Cerebellar nuclear complex (tissue), 1 donor: ENCODE results near the gene SLX1A.
"Not testable (repeated sequence)": the region's sequence is repeated elsewhere in the genome, so short reads cannot be mapped to it uniquely, and the experiment has no call there.

Experiments used
- DNase-seq, 2 experiments: peaks; one replicate each; lab custom pipeline; 2025; lab: John Stamatoyannopoulos, UW

Gene SLX1A

DNA sequence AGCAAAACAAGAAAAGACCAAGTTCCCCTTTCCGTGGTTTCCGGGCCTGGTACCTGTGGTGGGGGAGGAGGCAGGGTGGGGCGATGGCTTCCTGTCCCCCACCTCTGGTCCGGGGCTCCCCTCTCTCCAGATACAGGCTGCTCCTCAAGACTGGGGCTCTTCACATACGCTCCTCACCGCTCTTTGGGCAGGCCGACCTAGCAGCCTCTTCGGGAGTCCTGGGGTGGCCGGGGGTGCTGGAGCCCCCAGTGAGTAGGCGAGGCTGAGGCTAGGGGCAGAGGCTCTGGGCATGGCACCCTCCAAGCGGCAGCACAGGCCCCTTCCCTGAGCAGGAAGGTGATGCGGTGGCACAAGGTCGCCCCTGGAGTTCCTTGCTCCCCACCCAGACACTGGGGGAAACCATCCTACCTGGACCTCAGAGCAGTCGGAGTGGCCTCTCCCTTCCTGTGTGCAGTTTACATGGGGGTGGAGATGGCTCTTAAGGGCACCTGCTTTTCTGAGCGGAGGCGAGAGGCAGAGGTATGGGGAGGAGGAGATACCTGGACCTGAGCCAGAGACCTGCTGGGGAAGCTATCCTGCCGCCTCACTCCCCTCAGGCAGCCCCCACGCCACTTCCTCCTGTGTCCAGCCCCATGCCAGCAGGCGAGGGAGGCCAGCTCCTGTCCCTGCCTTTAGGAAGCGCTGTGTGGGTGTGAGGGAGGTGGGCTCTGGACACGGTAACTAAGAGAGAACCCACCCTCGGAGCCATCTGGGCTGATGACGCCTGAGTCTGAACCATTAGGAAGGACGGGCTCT lies 9.4 kb upstream of the SLX1A start:
- DNase-seq = no peak

DNA sequence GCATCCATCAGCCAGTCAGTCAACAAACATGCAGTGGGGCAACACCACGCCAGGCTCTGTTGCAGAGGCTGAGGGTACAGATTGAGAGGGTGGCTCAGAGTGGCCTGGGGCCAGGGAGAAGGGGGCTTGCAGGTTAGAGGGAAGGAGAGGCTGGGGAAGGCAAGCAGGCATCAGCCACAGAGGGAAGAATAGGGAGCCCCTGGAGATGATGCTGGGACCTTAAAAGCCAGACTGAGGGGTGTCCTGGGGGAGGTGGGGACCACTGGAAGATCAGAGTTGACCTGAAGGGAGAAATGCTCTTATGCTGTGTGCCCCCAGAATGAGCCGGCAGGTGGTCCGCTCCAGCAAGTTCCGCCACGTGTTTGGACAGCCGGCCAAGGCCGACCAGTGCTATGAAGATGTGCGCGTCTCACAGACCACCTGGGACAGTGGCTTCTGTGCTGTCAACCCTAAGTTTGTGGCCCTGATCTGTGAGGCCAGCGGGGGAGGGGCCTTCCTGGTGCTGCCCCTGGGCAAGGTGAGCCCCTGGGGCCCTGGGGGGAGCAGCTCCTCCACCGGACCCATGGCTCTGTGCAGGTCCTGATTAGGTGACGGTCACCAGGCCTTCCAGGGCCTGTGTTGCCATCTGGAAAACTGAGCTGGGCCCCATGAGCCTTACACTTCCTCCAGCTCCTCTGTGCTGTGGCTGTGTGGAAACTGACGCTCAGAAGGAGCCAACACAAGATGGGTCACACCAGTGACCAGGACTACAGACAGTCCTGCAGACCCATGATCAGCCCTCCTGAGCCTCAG lies 8.6 kb upstream of the SLX1A start:
- DNase-seq = no peak

DNA sequence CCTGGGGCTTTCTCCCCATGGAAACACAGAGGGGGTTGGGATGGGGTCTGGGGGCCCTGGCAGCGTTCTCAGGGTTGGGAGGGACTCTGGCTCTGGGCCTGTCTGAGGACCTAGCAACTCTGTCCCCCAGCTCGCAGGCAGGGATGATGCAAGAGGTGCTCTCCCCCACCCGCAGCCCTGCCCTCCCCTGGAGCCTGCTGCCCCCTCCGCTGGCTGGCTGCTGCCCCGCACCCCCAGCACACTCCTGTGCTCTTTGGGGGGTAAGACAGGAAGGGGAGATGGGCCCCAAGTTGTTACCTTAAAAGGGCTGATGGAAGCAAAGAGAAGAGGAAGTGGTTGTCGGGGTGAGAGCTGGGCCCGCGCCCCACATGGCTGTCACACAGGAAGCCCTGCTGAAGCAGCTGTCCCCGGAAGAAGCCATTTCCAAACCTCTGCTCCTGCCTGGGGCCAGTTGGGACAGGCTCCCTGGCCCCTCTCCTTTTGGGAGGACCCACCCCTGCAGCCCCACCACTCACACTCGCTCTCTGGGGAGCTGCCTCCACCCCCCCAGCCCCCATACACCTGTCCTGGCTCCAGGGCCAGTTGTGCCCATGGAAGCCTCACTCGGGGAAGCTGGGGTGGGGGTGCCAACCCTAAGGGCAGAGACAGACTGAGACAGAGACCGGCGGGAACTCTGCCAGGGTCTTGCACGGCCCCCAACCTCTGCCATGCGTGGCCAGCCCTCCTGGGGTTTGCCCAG lies 7.8 kb upstream of the SLX1A start:
- no peak for DNase-seq

DNA sequence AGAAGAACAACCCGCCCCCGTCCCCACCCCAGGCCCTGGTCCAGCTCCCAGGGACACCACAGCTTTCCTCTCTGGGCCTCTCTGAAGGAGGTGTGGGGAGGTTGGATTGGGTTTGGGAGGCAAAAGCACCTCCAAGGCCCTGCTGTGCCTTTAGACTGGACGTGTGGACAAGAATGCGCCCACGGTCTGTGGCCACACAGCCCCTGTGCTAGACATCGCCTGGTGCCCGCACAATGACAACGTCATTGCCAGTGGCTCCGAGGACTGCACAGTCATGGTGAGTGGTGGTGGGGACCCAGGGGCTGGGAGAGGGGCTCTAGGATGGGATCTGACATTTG lies 7.3 kb upstream of the SLX1A start:
- no peak for DNase-seq

DNA sequence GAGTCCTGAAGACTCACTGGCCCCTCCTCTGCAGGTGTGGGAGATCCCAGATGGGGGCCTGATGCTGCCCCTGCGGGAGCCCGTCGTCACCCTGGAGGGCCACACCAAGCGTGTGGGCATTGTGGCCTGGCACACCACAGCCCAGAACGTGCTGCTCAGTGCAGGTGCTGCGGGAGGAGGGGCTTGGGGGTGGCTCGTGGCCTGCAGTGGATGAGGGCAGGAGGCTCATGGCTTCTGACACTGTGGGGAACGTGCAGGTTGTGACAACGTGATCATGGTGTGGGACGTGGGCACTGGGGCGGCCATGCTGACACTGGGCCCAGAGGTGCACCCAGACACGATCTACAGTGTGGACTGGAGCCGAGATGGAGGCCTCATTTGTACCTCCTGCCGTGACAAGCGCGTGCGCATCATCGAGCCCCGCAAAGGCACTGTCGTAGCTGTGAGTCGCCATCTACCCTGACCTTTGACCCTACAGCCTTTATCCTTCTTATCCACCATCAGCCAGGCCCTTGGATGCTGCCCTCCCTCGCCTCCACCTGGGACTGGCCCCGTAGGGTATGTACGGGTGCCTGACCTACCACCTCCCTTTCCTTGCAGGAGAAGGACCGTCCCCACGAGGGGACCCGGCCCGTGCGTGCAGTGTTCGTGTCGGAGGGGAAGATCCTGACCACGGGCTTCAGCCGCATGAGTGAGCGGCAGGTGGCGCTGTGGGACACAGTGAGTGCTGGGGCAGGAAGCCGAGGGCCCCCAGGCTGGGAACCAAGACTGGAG lies 6.7 kb upstream of the SLX1A start:
- DNase-seq = no peak

DNA sequence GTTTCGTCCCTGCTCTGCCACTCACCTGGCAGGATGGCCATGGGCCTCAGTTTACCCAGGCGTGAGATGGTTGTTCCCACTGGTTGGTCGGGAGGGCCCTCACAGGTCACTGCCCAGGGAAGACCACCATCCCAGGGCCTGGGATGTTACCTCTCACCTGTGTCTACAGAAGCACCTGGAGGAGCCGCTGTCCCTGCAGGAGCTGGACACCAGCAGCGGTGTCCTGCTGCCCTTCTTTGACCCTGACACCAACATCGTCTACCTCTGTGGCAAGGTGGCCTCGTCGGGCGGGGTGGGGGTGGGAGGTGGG lies 6.2 kb upstream of the SLX1A start:
- DNase-seq = no peak

DNA sequence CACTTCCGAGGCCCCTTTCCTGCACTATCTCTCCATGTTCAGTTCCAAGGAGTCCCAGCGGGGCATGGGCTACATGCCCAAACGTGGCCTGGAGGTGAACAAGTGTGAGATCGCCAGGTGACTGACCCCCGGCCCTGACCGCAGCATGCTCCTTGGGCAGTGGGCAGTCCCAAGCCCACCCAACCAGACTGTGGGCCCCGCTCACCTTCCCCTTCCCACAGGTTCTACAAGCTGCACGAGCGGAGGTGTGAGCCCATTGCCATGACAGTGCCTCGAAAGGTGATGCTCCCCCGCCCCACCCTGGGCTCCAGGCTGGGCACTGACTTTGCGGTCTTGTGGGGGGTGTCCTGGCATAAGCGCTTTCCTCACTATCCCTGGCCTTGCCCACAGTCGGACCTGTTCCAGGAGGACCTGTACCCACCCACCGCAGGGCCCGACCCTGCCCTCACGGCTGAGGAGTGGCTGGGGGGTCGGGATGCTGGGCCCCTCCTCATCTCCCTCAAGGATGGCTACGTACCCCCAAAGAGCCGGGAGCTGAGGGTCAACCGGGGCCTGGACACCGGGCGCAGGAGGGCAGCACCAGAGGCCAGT lies 5.6 kb upstream of the SLX1A start:
- DNase-seq = no peak

DNA sequence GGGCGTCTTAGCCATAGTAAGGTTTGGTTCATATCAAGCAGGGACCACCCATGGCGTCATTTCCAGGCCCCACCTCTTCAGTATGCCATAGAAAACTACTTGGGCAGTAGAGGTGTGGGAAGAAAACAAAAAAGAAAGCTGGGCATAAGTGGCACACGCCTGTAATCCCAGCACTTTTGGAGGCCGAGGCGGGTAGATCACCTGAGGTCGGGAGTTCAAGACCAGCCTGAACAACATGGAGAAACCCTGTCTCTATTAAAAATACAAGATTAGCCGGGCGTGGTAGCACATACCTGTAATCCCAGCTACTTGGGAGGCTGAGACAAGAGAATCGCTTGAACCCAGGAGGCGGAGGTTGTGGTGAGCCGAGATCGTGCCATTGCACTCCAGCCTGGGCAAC lies 2.5 kb upstream of the SLX1A start:
- not testable (repeated sequence) for DNase-seq

DNA sequence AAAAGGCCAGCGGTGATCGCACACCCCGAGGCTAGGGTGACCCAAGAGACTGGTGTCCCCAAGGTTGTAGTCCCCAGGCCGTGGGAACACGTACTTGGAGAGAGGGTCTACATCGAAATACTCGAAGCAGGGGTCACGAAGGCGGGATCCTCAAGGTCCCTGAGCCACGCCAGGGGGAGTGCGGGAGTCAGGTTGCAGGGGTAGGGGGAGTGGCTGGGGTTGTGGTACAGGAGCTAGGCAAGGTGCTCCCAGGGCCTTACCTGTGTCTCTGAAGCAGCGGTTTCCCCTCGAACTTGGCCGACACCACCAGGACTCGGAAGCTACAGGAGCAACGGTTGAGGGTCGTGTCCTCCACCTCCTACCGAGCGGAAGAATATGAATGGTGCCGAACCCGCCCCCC lies 577 bp upstream of the SLX1A start:
- DNase-seq = not testable (repeated sequence)

DNA sequence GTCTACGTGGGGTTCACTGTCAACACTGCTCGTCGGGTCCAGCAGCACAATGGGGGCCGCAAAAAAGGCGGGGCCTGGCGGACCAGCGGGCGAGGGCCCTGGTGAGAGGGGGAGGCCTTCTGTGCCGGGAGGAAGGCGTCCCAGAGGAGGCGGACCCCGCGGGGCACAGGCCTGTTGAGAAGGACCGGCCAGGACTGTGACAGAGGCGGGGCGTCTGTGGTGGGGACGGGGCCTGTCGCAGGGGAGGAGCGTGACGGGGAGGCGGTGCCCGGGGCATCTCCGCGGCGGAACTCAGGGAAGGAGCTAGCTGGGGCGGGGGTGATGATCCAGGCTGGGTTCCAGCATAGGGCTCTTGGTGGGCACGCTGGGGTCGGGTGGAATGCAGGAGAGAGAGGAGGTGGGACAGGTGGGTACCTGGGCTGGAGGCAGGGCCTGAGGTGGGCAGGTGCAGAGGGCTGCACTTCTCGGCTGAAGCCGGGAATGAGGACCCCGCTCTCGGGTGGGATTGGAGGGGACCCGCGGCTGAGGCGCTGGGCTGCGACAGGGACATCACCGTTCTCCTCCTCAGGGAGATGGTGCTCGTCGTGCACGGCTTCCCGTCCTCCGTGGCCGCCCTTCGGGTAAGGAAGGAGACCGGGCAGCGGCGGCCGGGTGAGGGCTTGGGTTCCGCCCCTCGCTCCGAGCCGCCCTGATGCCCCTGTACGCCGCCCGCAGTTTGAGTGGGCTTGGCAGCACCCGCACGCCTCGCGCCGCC lies 674 bp downstream of the SLX1A start:
- not testable (repeated sequence) for DNase-seq

DNA sequence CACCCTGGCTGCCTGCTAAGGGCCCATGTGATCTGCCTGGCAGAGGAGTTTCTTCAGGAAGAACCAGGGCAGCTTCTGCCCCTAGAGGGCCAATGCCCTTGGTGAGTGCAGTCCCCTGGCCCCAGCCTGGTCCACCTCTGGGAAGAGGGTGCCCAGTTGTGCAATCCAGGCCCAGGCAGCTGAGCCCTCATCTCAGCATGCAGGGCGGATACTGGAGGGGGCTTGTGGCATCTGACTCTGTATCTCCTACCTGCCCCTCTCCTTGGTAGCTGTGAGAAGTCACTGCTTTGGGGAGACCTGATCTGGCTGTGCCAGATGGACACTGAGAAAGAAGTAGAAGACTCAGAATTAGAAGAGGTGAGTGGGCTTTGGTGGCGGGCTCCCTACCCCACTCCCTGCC lies 3.3 kb downstream of the SLX1A start:
- not testable (repeated sequence) for DNase-seq

DNA sequence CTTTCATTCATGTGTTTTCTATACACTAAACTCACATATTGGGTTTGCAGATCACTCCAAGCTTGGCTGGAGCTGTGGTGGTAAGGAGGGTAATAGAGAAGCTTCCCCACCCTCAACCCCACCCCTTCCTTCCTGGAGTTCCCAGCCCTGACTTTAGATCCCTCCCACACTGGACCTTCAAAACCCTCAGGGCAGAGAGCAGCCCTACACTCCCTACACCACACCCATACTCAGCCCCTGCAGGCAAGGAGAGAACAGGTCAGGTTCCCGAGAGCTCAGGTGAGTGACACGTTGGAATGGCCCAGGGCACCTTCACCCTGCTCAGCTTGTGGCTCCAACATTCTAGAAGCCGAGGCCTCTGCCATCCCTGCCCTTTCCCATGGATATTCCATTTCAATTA lies 5.4 kb downstream of the SLX1A start, which contains the start of gene SULT1A3:
SULT1A3 (plus strand) TSS at position 207 of the 400 bp plus-strand sequence. CDS start 1,474 bp downstream, outside the sequence.
- not testable (repeated sequence) for DNase-seq

DNA sequence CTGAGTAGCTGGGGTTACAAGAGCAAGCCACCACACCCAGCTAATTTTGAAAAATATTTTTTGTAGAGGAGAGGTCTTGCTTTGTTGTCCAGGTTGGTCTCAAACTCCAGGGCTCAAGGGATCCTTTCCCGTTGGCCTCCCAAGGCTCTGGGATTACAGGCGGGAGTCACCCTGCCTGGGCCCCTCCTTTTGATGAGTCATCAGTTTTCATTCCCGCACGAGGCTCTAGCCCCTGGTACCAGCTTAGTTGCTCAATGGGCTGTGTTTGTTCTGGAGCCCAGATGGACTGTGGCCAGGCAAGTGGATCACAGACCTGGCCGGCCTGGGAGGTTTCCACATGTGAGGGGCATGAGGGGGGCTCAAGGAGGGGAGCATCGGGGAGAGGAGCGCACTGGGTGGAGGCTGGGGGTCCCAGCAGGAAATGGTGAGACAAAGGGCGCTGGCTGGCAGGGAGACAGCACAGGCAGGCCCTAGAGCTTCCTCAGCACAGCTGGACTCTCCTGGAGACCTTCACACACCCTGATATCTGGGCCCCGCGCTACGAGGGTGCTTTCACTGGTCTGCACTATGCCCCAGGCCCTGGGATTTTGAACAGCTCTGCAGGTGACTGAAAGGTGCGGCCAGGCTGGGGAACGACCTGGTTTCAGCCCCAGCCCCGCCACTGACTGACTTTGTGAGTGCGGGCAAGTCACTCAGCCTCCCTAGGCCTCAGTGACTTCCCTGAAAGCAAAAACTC lies 6.1 kb downstream of the SLX1A start:
- not testable (repeated sequence) for DNase-seq

DNA sequence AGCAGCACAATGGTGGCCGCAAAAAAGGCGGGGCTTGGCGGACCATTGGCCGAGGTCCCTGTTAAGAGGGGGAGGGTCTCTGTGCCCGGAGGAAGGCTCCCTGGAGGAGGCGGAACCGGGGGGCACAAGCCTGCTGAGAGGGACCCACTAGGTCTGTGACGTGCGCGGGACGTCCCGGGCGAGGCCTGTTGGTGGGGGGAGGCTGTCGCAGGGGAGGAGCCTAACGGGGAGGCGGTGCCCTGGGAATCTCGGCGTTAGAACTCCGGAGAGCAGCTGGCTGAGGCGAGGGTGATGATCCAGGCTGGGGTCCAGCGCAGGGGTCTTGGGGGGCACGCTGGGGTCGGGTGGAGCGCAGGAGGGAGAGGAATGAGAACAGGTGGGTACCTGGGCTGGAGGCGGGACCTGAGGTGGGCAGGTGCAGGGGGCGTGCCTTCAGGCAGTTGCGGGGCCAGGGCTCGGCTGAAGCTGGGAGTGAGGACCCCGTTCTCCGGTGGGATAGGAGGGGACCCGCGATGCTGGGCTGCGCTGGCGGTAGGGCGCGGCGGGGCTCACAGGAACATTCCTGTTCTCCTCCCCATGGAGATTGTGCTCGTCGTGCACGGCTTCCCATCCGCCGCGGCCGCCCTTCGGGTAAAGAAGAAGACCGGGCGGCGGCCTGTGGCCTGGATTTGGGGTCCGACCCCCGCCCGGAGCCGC lies 12.0 kb downstream of the SLX1A start:
- DNase-seq = not testable (repeated sequence)

DNA sequence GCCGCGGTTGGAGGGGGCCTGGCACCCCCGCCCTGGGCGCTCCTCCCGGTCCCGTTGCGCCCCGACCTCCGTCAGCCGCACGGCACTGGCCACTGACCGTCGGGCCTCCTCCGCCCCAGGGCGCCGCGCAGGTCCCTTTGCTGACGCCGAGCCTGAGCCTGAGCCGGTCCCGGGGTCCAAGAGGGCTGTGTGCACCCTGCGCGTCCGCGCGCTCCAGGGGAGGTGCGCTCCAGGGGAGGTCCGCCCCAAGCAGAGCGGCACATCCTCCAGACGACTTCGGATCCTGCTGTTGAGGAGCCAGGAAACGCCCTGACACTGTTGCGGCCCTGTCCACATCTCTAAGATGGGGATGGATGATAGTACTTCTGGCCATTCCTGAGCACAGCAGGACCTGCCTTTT lies 12.6 kb downstream of the SLX1A start:
- DNase-seq = not testable (repeated sequence)

DNA sequence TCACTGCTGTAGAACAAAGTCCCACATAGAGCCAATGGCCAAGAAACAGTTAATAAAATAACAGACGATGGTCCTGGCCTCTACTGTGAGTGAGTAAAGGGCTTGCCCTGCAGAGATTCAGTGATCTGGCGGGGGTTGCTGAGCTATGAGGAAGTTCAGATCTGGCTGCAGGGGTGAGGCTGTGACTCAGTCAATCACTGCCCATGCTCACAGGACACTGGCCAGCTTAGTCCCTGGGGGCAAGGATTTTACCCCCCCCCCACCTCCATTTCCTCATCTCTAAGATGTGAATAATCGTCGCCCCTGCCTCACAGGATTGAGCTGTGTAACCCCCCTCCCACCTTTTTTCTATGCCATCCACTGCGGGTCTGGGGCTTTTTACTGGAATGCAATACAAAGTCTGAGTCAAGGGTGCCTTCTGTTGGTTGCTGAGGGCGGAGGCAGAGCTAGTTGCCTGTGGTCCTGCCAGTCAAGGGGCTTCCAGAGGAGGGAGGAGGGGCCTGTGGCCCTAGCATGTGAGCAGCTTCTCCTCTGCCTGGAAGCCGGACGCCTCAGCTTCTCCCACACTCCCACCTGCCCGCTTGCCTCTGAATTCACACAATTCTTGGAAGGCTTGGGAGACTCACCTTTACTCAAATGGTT lies 13.5 kb downstream of the SLX1A start:
- not testable (repeated sequence) for DNase-seq

DNA sequence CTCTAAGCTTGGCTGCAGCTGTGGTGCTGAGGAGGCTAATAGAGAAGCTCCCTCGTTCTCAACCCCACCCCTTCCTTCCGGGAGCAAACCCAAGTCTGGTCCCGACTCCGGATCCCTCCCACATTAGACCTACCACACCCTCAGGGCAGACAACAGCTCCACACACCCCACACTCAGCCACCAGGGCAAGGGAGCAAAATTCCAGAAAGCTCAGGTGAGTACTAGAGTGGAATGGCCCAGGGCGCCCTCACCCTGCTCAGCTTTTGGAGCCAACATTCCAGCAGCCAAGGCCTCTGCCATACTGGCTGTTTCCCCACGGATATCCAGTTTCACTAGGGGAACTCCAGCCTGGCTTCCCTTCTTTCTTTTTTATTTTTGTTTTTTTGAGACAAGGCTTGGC lies 15.4 kb downstream of the SLX1A start:
- DNase-seq = not testable (repeated sequence)

DNA sequence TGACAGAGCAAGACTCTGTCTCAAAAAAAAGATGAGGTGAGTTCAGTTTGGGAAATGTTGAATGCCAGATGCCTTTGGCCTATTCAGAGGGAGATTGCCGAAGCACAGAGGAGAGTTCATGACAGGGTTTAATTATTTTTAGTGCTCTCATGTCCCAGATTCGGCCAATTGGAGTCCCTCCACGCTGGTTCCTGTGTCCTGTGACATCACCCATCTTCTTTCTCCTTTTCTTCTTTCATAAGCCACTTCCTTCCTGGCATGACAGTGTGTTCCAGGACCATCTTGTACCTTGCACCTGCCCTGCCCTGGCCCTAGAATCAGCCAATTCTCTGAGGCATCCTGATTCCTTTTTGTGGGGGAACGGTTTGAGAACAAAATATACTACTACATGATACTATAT lies 17.7 kb downstream of the SLX1A start:
- DNase-seq = not testable (repeated sequence)

DNA sequence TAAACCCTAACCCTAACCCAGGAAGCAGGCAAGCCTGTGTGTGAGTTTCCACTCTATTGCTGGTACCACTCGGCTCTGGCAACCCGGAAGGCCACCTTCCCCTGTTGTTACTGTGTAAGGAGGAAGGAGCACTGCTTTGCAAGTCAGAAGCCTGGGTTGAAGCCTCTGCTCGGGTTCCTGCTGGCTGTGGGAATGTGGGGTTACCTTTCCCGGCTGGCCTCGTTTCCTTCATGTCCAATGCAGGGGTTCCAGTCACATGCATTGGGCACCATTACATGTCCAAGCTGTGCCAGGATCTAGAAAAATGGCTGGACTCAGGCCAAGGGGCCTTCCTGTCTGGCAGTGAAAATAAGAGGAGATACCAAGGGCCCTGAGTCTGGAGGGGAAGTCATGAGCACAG lies 23.4 kb downstream of the SLX1A start:
- not testable (repeated sequence) for DNase-seq
